BLaER1 treated with 17β-estradiol and CSF1 and Interleukin-3, amounts not matched to agents 10 nM and 100 nM (cell line): ENCODE measurements around the gene C7.

ENCODE experiments used
- H3K27ac ChIP-seq, 11 experiments: shearing (Covaris generic); formaldehyde crosslinking; 2 replicates each; pipeline ENCODE4 v1.8.1; 2022
- H3K27me3 ChIP-seq, 11 experiments: shearing (Covaris generic); formaldehyde crosslinking; 2 replicates each; pipeline ENCODE4 v1.8.1; 2022
- H3K36me3 ChIP-seq, 11 experiments: shearing (Covaris generic); formaldehyde crosslinking; 2 replicates each; pipeline ENCODE4 v1.8.1; 2022
- H3K4me1 ChIP-seq, 10 experiments: shearing (Covaris generic); formaldehyde crosslinking; 2 replicates each; pipeline ENCODE4 v1.8.1; 2022
- H3K4me2 ChIP-seq, 11 experiments: shearing (Covaris generic); formaldehyde crosslinking; 2 replicates each; pipeline ENCODE4 v1.8.1; 2022
- H3K4me3 ChIP-seq, 10 experiments: shearing (Covaris generic); formaldehyde crosslinking; 2 replicates each; pipeline ENCODE4 v1.8.1; 2022
- H3K9ac ChIP-seq, 11 experiments: shearing (Covaris generic); formaldehyde crosslinking; 2 replicates each; pipeline ENCODE4 v1.8.1; 2022
- H3K9me3 ChIP-seq, 11 experiments: shearing (Covaris generic); formaldehyde crosslinking; replicated peaks in 1 of 11; 2 replicates each; pipeline ENCODE4 v1.8.1; 2022
- H4K20me1 ChIP-seq, 11 experiments: shearing (Covaris generic); formaldehyde crosslinking; 2 replicates each; pipeline ENCODE4 v1.8.1; 2022
- Cebpa-rat ChIP-seq, 11 experiments: shearing (Covaris generic); IDR thresholded peaks; 2 replicates each; pipeline ENCODE4 v1.8.1; 2022

C7 gene

DNA sequence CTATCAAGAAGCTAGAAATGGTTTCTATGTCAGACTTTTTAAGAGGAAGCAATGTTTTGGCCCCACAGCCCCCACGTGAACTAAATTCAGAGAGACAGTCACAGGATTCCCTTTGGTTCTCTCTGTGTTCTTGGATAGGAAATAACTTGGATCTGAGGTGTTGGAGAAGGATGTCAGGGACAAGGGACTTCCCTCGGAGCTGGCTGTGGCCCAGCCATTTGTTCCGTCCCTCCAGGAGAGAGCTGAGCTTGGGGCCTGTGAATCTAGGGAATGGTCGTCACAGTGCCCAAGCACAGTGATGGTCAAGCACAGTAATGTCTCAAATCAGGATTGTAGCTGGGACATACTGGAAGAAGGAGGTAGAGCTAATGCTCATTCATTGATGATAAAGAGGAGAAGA lies 2.0 kb downstream of the C7 start:
- Histone ChIP-seq H4K20me1 (no peaks in the 10 kb centered on the region), H3K4me1 (no peaks in the 10 kb centered on the region), H3K4me2 (no peak overlapping the region), H3K9me3 (no peaks in the 10 kb centered on the region), H3K27me3 (no peaks in the 10 kb centered on the region), H3K4me3 (no peak overlapping the region), H3K36me3 (no peaks in the 10 kb centered on the region), H3K27ac (no peak overlapping the region), H3K9ac (no peak overlapping the region)
- no peak for TF ChIP-seq Cebpa-rat (IDR thresholded peaks at IDR 0.05)

DNA sequence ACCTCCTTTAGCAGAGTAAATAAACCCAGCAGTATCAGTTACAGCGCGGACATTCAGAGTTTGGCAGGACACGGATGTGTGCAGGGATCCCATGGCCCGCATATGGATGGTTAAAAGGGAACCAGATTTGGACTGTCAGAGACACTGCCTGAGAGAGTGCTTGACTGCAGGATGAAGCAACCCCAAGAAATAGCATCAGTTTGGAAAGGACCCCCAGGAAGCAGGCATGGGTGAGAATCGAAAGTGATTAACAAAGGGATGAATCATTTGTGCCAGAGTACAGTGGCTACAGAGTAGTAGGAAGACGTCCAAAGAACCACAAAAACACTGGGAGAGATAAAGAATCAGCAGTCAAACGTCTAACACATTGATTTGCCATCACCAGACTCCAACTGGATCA lies 5.5 kb downstream of the C7 start:
- Histone ChIP-seq H3K9ac (no peak overlapping the region), H3K36me3 (no peaks in the 10 kb centered on the region), H4K20me1 (no peaks in the 10 kb centered on the region), H3K4me1 (no peaks in the 10 kb centered on the region), H3K4me3 (no peak overlapping the region), H3K4me2 (no peak overlapping the region), H3K27me3 (no peaks in the 10 kb centered on the region), H3K27ac (no peak overlapping the region), H3K9me3 (no peaks in the 10 kb centered on the region)
- no peak for TF ChIP-seq Cebpa-rat (IDR thresholded peaks at IDR 0.05)

DNA sequence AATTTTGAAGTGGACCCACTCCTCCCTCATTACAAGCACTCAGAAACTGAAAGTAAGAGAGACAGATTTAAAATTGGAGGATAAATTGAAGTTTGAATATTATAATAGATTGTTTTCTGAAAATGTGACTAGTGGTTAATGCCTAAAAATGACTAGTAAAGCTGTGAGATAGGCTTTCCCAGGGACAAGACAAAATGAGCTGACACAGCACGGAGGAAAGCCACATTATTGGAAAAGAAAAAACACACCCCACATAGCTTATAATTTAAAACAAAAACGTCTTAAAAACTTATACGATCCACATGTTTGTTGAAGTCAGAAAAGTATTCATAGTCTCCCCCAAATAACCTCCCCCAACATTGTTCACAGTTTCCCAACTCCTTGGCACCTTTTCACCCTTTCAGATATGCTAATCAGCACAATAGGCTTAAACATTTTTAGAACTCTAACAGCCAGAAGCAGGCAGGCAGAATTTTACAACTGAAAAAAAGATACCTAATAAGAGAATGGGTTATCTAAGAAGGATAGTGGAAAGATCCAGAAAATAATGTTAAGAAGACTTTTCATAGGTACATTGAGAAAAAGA lies 6.1 kb downstream of the C7 start:
- no peaks in the 10 kb centered on the region for H3K4me1 ChIP-seq
- H3K36me3 ChIP-seq: no peaks in the 10 kb centered on the region
- no peak overlapping the region for H3K4me2 ChIP-seq
- H3K27ac ChIP-seq: no peak overlapping the region
- no peaks in the 10 kb centered on the region for H3K9me3 ChIP-seq
- TF ChIP-seq Cebpa-rat (IDR thresholded peaks at IDR 0.05): no peak
- no peaks in the 10 kb centered on the region for H4K20me1 ChIP-seq
- no peak overlapping the region for H3K9ac ChIP-seq
- H3K27me3 ChIP-seq: no peaks in the 10 kb centered on the region
- no peak overlapping the region for H3K4me3 ChIP-seq

DNA sequence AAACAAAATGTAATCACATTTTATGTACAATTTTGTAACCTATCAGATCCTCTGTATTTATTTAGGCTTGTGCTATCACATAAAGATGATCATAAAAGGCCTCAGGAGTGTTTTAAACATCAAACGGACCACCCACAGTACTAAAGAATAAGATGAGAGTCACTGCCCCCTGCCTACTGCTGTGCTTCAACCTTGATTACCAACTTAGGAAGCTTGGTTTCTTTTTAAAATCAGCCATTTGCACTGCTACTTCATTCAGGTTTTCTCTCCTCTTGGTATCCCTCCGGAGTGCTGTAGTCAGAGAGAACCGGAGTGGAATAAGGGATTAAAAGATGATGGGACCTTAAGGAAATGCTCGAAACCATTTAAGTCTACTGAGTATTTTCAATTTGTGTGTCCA lies 6.9 kb downstream of the C7 start:
- H3K4me1 ChIP-seq: no peaks in the 10 kb centered on the region
- H3K4me3 ChIP-seq: no peak overlapping the region
- no peaks in the 10 kb centered on the region for H4K20me1 ChIP-seq
- no peak overlapping the region for H3K27ac ChIP-seq
- no peak overlapping the region for H3K4me2 ChIP-seq
- no peak overlapping the region for H3K9ac ChIP-seq
- no peaks in the 10 kb centered on the region for H3K36me3 ChIP-seq
- no peak for TF ChIP-seq Cebpa-rat (IDR thresholded peaks at IDR 0.05)
- H3K9me3 ChIP-seq: no peaks in the 10 kb centered on the region
- H3K27me3 ChIP-seq: no peaks in the 10 kb centered on the region

DNA sequence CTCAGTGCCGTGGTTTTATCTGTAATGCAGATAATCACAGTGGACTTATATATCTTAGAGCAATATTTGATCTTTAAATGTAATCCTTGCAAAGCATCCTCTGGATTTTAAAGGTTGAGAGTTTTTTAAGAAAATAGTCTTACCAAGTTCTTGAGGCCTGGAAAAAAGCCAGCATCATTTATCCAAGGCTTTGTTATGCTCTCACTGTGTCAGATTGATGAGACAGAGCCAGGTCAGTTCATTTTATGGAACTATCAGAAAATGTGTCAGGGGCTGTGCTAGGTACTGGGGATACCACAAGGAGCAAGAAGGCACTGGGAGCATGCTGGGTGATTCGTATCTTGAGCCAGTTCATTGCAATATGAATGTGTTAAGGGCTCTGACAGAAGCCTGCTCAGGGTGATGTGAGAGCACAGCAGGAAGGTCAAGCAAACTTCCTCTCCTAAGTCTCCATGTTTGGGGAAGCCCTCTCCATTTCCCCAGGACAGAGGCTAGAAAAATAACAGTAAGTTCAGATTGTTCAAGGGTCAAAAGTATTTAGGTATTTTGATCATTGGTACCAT lies 19.7 kb downstream of the C7 start:
- Histone ChIP-seq H4K20me1 (no peaks in the 10 kb centered on the region), H3K4me2 (no peak overlapping the region), H3K36me3 (no peaks in the 10 kb centered on the region), H3K27ac (no peak overlapping the region), H3K4me3 (no peak overlapping the region), H3K9me3 (peaks cover 24 to 35% (median 32%) of the 10 kb centered on the region in 11 experiments), H3K9ac (no peak overlapping the region), H3K4me1 (no peaks in the 10 kb centered on the region), H3K27me3 (no peaks in the 10 kb centered on the region)
- TF ChIP-seq Cebpa-rat (IDR thresholded peaks at IDR 0.05): no peak

DNA sequence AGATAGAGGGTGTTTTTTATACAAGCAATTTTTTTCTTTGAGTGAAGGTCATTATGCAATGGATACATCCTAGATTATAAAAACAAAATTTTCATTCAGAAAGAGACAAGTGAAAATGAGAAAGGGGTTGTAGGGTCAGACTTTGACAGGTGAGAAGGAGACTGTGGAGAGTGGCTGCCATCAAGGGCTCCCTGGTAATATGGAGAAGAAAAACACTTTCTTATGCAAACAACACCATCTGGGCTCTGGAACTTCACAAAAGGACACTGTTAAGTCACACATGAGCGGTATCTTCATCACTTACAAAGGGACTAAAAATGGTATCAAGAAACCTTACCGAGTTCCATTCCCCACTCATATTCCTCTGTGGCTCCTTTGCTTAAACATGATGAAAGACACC lies 23.5 kb downstream of the C7 start:
- no peak overlapping the region for H3K9ac ChIP-seq
- H4K20me1 ChIP-seq: no peaks in the 10 kb centered on the region
- no peak overlapping the region for H3K4me3 ChIP-seq
- no peaks in the 10 kb centered on the region for H3K27me3 ChIP-seq
- no peaks in the 10 kb centered on the region for H3K4me1 ChIP-seq
- H3K4me2 ChIP-seq: no peak overlapping the region
- no peak for TF ChIP-seq Cebpa-rat (IDR thresholded peaks at IDR 0.05)
- no peaks in the 10 kb centered on the region for H3K9me3 ChIP-seq
- H3K36me3 ChIP-seq: no peaks in the 10 kb centered on the region
- H3K27ac ChIP-seq: no peak overlapping the region

DNA sequence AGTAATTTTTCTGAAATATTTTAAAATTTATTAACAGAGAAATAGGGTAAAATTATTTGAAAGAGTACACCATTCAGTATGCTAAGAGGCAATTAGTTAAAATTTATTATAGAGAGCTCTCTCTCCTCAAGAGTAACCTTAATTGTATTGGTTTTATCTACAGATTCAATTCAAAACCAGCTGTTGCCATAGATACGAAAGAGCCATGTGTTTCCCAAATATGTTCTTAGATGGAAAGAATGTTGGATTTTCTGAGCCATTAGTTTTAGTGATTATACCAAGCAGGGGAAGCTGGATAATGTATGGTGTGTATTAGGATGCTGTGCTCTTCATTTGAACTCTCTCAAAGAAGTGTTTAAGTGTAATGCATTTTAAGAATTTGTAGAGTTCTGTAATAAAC lies 27.8 kb downstream of the C7 start:
- Histone ChIP-seq H3K4me3 (no peak overlapping the region), H3K27me3 (no peaks in the 10 kb centered on the region), H3K9ac (no peak overlapping the region), H3K4me1 (no peaks in the 10 kb centered on the region), H3K27ac (no peak overlapping the region), H3K9me3 (no peaks in the 10 kb centered on the region), H3K36me3 (no peaks in the 10 kb centered on the region), H4K20me1 (no peaks in the 10 kb centered on the region), H3K4me2 (no peak overlapping the region)
- TF ChIP-seq Cebpa-rat (IDR thresholded peaks at IDR 0.05): no peak

DNA sequence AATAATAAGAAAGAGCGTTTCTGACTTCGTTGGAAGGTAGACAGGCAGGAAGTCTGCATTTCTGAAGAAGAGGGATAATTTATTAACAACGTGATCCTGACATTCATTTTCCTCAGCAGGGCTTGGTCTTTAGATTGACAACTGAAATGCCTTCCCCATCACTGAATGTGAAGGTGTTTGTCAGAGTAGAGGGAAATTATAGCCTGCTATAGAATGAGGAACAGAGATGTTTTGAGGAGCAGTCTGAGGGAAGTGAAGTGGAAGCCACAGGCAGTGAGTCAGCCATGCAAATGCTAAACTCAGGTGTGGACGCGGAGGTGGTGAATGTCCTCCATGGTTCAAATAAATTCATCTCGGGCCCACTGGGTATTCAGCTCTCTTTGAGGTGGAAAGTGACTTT lies 30.5 kb downstream of the C7 start:
- no peak for TF ChIP-seq Cebpa-rat (IDR thresholded peaks at IDR 0.05)
- Histone ChIP-seq H4K20me1 (no peaks in the 10 kb centered on the region), H3K27ac (no peak overlapping the region), H3K27me3 (no peaks in the 10 kb centered on the region), H3K36me3 (no peaks in the 10 kb centered on the region), H3K4me3 (no peak overlapping the region), H3K4me2 (no peak overlapping the region), H3K4me1 (no peaks in the 10 kb centered on the region), H3K9me3 (no peaks in the 10 kb centered on the region), H3K9ac (no peak overlapping the region)

DNA sequence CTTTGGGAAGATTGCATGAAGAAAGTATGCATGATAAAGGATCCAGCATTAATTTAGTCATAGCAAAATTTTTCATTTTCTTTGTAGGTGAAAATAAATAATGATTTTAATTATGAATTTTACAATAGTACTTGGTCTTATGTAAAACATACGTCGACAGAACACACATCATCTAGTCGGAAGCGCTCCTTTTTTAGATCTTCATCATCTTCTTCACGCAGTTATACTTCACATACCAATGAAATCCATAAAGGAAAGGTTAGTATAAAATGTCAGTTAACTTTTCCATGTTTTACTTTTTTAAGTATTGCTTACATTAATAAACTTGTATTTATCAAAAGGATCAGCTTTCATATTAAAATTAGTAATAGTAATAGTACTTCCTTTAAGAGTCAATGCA lies 35.8 kb downstream of the C7 start:
- H3K4me3 ChIP-seq: no peak overlapping the region
- no peaks in the 10 kb centered on the region for H3K9me3 ChIP-seq
- no peak for TF ChIP-seq Cebpa-rat (IDR thresholded peaks at IDR 0.05)
- no peak overlapping the region for H3K27ac ChIP-seq
- H4K20me1 ChIP-seq: no peaks in the 10 kb centered on the region
- H3K4me1 ChIP-seq: no peaks in the 10 kb centered on the region
- no peak overlapping the region for H3K4me2 ChIP-seq
- no peaks in the 10 kb centered on the region for H3K36me3 ChIP-seq
- no peaks in the 10 kb centered on the region for H3K27me3 ChIP-seq
- H3K9ac ChIP-seq: no peak overlapping the region

DNA sequence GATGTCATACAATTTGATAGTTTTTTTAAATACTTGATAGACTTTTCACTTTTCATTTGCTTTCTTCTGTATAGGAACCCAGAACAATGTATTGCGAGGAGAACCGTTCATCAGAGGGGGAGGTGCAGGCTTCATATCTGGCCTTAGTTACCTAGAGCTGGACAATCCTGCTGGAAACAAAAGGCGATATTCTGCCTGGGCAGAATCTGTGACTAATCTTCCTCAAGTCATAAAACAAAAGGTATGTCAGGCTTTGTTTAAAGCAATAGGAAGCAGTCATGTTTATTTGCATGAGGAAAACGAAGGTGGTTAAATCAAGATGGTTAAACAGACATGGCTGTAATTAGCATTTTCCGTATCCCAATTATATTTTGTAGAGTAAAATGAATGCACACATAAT lies 46.0 kb downstream of the C7 start:
- Histone ChIP-seq H3K27ac (no peak overlapping the region), H4K20me1 (no peaks in the 10 kb centered on the region), H3K9ac (no peak overlapping the region), H3K4me2 (no peak overlapping the region), H3K36me3 (no peaks in the 10 kb centered on the region), H3K27me3 (no peaks in the 10 kb centered on the region), H3K4me3 (no peak overlapping the region), H3K9me3 (peaks cover 0 to 14% (median 0%) of the 10 kb centered on the region in 11 experiments; a peak in 6 of 22 replicates), H3K4me1 (peaks cover 0 to 8% (median 6%) of the 10 kb centered on the region in 10 experiments; a peak in 10 of 20 replicates)
- TF ChIP-seq Cebpa-rat (IDR thresholded peaks at IDR 0.05): no peak
